ENCODE measurements around the gene AMOT. TPM values are rescaled to one million over a fixed set of nuclear protein-coding genes. Genes with fewer than 3 reads are reported as not detected.
A peak's percentile ranks its signal among the peaks of the same experiment; 100 is the strongest.

AMOT gene
- total RNA-seq, 6 experiments from 2014 or later, result 2.9 to 9.6 (median 6.0) TPM

DNA sequence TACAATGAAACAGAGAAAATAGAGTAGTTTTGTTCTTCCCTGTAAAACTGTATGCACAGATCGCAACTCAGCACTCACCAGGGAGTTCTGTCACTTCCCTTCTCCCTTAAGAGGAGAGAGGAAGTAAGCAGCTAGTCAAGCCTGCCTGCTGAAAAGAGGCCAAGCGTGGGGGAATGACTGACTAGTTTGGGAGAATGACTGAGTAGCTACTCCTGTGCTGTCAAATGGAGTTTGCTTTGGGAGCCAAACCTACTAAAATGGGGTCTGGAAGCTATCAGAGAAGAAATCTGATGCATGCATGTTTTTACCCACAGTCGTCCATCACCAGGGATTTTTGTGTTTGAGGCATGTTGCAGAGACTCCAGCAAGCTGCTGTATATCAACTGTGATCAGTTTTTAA, 106.3 kb downstream of the AMOT start:
- no peak overlapping the region for H3K27ac ChIP-seq
- H3K4me1 ChIP-seq, result no peaks in the 10 kb centered on the region
- intact Hi-C loops (cut with DNase I), result no loop called here
- no peaks in the 10 kb centered on the region for H3K27me3 ChIP-seq
- TF ChIP-seq POLR2A (IDR thresholded peaks at IDR 0.05), result no peak
- TF ChIP-seq, protein P1, sequence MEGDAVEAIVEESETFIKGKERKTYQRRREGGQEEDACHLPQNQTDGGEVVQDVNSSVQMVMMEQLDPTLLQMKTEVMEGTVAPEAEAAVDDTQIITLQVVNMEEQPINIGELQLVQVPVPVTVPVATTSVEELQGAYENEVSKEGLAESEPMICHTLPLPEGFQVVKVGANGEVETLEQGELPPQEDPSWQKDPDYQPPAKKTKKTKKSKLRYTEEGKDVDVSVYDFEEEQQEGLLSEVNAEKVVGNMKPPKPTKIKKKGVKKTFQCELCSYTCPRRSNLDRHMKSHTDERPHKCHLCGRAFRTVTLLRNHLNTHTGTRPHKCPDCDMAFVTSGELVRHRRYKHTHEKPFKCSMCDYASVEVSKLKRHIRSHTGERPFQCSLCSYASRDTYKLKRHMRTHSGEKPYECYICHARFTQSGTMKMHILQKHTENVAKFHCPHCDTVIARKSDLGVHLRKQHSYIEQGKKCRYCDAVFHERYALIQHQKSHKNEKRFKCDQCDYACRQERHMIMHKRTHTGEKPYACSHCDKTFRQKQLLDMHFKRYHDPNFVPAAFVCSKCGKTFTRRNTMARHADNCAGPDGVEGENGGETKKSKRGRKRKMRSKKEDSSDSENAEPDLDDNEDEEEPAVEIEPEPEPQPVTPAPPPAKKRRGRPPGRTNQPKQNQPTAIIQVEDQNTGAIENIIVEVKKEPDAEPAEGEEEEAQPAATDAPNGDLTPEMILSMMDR (IDR thresholded peaks at IDR 0.05), result no peak
- no peak overlapping the region for H3K4me3 ChIP-seq
- no peaks in the 10 kb centered on the region for H3K9me3 ChIP-seq
- DNase-seq (no peak), ATAC-seq (peak in 3 of 4 donors; percentile 42 to 53 (median 44))
- no peaks in the 10 kb centered on the region for H3K36me3 ChIP-seq
- WGBS (ENCODE audit: insufficient coverage, low coverage, low lambda C conversion rate, missing lambda C conversion rate), result 10% methylated on average over 3 of the region's 3 CpGs

DNA sequence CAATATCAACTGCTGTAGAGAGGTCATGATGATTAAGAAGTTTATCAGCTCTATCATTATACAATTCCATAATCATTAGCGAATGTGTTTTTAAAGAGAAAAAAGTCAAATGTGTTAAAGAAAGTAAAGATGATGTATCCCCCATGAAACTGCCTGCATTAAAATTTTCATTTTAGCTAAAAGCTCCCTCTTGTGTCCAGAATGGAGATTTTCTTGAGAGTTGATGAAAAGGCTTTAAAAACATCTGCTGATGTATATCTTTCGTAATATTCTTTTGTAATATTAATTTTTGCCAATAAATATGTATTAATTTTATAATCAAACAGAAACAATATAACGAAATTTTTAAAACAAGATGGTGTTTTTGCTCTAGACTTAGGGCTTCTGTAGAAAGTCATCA, 108.8 kb downstream of the AMOT start:
- no peaks in the 10 kb centered on the region for H3K9me3 ChIP-seq
- no peak for DNase-seq
- H3K36me3 ChIP-seq, result no peaks in the 10 kb centered on the region
- no peak overlapping the region for H3K4me3 ChIP-seq
- H3K27ac ChIP-seq, result no peak overlapping the region
- ATAC-seq, result no peak
- intact Hi-C loops (cut with DNase I), result no loop called here
- no peak for TF ChIP-seq POLR2A (IDR thresholded peaks at IDR 0.05)
- TF ChIP-seq, protein P1 (IDR thresholded peaks at IDR 0.05), result peak in 3 of 4 donors; percentile 32 to 47 (median 45)
- WGBS (ENCODE audit: insufficient coverage, low coverage, low lambda C conversion rate, missing lambda C conversion rate), result 19% methylated on average over 3 of the region's 3 CpGs
- H3K27me3 ChIP-seq, result no peaks in the 10 kb centered on the region
- no peaks in the 10 kb centered on the region for H3K4me1 ChIP-seq

Small RNA genes lying within 50 kb of the gene (small RNA-seq; reads per million reads assigned to genes)
- gene RN7SL266P, result 0 reads per million in 2 experiments

Other genes with a start within 250 kb of the AMOT start
- not detected for gene LHFPL1, start 160.9 kb downstream of the AMOT start, total RNA-seq